GM19043 (cell line): ENCODE measurements around the gene TSACC.
"Not testable (repeated sequence)": the region's sequence is repeated elsewhere in the genome, so short reads cannot be mapped to it uniquely, and the experiment has no call there.

Experiments
- ATAC-seq: cut with Tn5 transposase; IDR thresholded peaks from one replicate; pipeline ENCODE4 v1.9.1; 2021; ENCODE audit warnings: low read depth; ENCODE audit not compliant: unreplicated experiment

Gene TSACC

DNA sequence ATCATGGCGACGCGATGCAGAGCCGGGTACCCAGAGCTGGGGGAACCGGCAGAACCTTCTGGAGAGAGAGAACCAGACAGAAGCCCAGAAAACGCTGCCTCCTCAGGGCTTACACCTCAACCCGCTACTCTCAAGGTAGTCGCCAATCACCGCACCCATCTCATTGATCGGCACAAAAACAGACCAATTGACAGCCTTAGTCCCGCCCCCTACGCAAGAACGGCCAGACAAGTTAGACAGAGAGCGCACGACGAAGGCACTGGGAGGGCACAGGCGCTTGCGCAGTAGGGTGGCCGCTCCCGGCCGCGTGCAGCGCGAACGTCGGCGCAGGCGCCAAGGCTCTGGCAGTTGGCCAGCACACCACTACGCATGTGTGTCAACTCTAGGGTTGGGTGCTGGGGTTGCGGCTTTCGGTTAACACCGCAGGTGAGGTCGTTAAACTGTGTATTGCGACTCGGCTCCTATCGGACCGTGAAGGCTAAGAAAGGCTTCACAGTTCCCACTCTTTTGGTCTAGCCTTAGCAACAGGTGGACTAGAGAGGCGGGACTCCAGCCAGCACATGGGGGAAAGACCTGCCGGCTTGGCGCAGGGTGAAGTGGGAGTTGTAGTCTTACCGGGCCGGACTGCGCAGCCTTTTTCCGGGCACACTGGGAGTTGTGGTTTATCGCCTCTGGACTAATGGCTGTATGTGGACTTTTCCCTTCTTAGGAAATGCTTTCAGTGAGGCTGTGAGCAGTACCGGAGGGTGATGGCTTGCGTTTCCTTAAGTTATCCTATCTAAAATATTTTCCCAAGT is at the start of gene TSACC, which contains the start of gene CCT3:
TSACC (plus strand) TSS at position 347 of the 797 bp plus-strand sequence. CDS start 1,232 bp downstream, outside the sequence.
CCT3 (minus strand) TSS at position 113 of the 797 bp plus-strand sequence; CDS start at position 5, 108 bp downstream.
- peak; percentile 87 for ATAC-seq

DNA sequence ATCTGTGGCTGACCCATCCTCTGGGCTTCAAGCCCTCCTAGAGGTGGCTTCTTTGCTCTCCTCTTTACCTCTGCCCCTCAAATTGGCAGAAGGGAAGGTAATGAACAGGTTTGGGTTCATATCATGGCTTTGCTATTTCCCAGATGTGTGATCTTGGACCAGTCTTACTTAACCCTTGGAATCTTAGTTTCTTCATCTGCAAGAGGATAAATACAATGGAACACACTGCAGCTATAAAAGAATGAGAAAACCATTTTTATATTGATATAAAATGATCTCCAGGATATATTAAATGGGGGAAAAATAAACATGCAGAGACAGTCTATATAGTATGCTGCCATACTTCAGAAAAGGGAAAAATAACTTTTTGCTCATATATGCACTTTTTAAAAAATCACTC is 48.5 kb upstream of the TSACC start:
- ATAC-seq = no peak

GRCh38 chr1:156291226-156292061 is 46.9 kb upstream of the TSACC start:
- ATAC-seq = no peak

DNA sequence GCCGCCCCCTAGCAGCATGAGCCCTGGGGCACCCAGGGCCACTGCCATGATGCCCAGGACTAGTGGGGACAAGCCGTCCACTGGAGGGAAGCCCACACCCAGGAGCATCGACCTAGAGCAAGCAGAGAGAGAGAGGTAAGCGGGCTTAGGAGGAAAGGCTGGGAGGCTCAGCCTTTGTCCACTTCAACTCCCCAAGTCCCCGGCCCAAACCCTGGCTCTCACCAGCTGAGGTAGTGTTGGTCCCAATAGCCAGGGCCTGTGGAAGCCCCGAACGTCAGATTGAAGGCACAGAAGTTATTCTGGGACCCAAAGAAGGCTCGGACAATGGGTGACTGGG is 45.3 kb upstream of the TSACC start:
- no peak for ATAC-seq

GRCh38 chr1:156293895-156294294 is 44.4 kb upstream of the TSACC start:
- no peak for ATAC-seq

GRCh38 chr1:156295391-156295947 is 42.9 kb upstream of the TSACC start, which contains the start of gene GLMP:
Gene GLMP, minus strand, starts transcription at chr1:156295679. Its CDS starts 34 bp downstream, at chr1:156295645.
- ATAC-seq = no peak

DNA sequence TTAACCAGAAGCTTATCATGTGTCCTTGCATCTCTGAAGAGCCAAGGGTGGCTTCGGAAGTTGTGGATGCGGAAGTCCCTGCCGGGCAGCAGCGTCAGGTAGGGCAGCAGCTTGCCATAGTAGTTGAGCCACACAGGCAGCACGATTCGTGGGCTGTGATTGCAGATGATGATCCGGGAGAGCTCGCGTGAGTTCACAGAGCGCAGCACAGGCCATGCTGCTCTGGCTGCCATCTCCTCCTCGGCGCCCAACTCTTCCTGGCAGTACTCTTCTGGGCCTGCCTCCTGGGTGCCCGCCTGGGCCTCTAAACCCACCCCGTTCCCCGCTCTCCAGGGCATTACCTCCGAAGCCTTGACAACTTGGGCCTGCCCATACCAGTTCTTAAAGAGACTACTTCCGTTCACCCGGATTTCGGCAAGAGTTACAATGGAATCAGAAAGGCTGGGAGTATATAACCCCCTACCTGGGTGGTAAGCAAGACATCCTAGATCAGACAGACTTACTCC is 39.4 kb upstream of the TSACC start, which contains the start of gene VHLL:
VHLL (minus strand) TSS at position 456 of the 506 bp plus-strand sequence; CDS start at position 338, 118 bp downstream.
- no peak for ATAC-seq

DNA sequence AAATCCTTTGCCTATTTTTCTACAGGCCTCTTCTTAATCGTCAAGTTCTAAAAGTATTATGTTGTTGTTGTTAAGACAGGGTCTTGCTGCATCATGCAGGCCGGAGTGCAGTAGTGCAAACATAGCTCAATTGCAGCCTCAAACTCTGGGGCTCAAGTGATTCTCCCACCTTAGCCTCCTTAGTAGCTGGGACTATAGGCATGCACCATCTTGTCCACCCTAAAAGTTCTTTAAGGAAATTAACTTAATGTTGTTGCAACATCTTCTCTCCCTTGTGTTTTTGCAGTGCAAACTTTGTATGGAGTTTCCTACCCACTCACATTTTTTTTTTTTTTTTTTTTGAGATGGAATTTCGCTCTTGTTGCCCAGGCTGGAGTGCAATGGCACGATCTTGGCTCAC is 35.1 kb upstream of the TSACC start:
- no peak for ATAC-seq

- ATAC-seq = no peak
These were observed 33.1 kb upstream of the TSACC start for GRCh38 chr1:156305215-156305614.

DNA sequence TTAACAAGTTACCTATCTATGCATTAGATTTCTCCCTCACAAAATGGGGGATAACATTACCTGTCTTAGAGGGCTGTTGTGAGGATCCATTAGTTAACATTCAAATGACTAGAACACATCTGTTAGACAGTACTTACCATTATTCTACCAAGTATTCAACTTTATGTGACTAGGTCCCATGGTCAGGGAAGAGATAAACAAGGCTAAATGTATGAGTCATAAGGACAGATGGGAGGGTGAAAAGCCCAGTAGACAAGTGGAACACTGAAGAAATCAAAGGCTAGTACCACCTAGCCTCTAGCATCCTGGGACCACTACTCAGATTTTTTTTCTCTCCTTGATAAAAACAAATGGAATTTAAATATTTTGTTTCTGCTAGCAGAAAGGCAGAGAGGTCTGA is 30.2 kb upstream of the TSACC start:
- ATAC-seq = no peak

GRCh38 chr1:156310962-156311361 is 27.4 kb upstream of the TSACC start:
- no peak for ATAC-seq

DNA sequence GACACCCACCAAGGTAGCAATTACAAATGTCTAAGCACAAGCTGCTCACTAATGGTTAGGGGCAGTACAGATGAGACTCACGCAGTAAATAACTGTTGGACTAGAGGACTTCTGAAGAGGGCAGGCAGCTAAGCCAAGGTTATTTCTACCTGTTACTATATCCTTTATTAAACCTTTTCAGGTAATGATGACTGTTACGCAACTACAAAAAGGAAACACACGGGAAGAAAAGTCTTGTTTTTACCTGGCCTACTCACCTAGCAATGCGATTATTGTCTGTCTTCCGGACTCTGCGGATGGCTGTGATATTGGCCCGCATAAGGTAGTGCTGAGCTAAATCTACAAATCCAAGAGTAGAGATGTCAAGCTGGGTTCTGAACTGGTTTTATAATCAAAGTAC is 21.4 kb upstream of the TSACC start:
- ATAC-seq = no peak

DNA sequence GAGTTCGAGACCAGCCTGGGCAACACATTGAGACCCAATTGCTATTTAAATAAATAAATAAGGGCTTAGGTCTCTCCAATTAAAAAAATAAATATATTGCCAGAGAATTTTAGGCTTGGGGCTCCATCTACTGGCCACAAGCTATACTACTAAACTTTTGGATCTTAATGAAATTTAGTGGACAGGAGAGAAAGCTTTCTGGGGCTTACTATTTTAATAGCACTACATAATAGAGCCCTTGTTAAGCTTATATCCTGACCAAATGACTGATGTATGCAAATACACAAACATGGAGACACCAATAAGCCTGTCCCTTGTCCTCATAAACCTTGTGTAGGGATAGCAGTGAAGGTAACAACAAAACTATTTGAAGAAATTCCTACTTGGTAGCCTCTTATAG is 18.7 kb upstream of the TSACC start:
- ATAC-seq = no peak

- ATAC-seq = no peak
These were observed 17.8 kb upstream of the TSACC start for GRCh38 chr1:156320560-156320959.

DNA sequence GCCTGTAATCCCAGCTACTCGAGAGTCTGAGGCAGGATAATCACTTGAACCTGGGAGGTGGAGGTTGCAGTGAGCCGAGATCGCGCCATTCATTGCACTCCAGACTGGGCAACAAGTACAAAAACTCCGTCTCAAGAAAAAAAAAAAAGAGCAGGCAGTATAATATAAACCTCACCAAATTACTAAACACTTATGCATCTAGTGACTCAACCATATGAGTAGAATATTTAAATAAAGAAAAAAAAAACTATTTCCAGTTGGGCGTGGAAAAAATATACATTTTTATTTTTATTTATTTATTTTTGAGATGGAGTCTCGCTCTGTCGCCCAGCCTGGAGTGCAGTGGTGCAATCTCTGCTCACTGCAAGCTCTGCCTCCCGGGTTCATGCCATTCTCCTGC is 15.1 kb upstream of the TSACC start:
- ATAC-seq = not testable (repeated sequence)

GRCh38 chr1:156336242-156336641 is 2.1 kb upstream of the TSACC start:
- ATAC-seq = no peak

DNA sequence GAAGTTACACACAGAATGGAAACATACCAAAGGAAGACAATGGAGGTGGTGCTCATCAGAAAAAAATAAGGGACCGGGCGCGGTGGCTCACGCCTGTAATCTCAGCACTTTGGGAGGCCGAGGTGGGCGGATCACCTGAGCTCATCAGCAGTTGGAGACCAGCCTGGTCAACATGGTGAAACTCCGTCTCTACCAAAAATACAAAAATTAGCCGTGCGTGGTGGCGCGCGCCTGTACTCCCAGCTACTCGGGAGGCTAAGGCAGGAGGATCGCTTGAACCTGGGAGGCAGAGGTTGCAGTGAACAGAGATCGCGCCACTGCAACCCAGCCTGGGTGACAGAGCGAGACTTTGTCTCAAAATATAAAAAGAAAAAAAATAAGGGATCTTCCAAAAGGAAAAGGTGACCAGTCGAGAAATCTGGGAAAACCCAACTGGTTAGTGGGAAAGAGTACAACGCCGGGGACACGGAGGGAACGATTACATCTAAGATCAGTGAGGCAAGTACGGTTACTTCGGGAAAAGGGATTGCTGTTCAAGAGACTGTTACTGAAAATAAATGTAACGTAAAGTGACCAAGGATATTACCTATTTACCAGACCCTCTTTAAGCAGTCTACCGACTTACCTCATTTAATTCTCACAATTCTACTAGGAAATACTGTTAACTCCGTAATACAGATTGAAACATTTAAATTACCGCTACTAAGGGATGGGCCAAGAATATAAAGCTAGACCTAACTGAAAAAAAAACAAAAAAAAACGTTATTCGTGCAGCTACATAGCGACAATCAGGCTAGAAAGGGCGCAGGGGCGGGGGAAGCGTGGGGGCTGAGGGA is 1.1 kb upstream of the TSACC start:
- no peak for ATAC-seq

DNA sequence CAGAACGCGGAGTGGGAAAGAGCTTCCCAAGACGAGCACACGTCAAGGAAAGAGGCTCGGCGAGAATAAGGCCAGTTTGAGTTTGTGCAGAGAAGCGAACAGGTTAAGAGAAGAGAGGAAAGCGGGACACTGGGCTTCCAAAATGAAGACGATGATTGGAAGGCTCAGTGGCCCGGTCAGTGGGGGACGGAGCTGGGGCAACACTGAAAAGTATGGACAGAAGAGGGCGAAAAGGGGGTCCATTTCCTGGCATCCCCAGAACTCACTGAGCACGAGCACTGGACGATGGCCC is 492 bp upstream of the TSACC start:
- ATAC-seq = no peak

DNA sequence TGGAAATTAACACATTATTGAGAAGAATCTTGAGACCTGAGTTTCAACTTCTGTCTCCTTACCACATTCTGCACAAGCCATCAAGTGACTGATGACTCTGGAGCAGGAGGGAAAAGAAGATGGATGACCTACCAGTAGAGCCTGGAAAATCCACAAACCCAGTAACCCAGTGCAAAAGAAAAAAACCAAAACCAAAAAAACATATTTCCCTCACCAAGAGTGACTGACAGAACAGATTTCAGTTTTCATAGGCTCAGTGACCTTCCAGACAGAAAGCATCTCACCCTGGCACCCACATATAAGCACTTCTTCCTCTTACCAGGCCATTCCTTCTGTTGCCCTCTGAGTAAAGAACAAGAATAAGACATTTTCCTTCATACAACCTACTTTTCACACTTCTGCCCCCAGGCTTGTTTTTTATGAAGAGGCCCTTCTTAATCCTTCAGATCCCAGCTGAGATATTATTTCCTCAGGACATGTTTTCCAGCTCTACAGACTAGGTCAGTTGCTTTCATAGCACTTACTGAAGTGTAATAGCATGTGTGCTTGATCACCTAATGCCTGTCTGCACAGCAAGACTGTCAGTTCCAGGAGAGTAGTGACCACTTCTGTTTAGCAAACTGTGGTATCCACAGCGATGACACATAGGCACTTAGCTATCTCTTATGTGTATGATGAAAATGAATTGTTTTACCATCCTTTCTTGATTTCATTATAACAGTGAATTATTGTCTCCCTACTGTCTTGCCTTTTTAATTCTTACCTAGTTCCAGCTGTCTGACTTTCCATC is 4.0 kb downstream of the TSACC start:
- ATAC-seq = no peak

- no peak for ATAC-seq
These were observed 6.1 kb downstream of the TSACC start for GRCh38 chr1:156344409-156344808.
